ENCODE data around the gene IFNA10.
"Not testable (repeated sequence)": the region's sequence is repeated elsewhere in the genome, so short reads cannot be mapped to it uniquely, and the experiment has no call there.

The IFNA10 gene

DNA sequence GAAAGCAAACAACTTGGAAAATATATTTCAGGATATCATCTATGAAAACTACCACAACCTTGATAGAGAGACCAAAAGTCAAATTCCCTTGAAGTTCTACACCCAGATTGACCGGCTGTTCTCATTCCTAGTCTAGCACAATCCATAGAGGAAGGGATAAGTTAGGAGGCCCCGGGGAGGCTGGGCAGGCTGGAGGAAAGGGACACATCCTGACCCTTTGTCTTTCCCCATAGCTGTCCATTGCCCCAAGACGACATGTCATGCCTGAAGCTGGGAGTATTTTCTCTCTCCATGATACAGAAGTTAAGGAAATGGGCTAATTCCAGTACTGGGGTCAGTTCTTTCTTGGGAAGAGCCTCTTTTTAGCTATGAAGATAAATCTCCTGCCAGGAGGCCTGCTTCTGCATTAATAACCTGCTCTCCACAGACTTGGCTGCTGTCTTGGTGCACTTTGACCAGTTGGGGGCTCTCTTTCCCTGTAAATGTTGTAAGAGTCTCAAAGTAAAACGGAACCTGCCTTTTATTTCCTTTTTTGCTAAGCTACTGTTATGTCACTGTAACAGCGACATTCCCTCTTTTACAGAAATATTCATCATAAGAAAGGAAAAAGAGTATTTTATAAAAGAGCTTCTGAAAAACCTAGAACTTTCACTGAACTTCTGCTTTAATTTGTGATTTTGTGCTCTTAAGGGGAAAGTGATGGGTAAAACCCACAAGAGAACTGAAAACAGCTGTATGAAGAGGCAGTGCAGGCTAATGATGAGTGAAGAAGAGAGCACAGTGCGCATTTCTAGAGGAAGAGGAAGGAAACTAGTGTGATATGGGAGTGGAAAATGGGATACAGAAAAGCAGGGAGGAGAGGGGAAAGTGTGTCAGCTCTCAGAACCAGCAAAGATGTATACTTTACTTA, 11.8 kb downstream of the IFNA10 start:
- peak; percentile 42 to 75 (median 64) for DNase-seq

DNA sequence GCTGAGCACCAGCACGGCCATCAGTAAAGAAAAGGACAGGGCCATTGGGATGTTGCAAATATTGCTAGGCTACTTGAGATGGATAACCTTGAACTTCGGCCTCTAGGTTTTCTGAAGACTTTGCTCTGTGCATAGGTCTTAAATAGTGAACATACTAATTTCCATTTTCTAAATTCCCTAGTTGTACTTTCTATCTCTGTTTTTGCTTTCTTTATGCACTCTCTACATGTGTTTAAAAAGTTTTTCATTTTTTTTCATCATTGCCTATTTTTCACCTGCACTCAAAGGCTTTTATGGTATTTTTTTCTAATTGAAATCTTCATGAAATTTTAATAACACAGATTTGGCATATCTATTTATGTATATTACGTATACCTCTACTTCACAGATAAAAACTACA, 19.5 kb downstream of the IFNA10 start, which contains the start of gene IFNA4:
Gene IFNA4 (minus strand): TSS at position 101 of the 400 bp plus-strand sequence. CDS start 56 bp downstream, at position 45.
- not testable (repeated sequence) for DNase-seq

DNA sequence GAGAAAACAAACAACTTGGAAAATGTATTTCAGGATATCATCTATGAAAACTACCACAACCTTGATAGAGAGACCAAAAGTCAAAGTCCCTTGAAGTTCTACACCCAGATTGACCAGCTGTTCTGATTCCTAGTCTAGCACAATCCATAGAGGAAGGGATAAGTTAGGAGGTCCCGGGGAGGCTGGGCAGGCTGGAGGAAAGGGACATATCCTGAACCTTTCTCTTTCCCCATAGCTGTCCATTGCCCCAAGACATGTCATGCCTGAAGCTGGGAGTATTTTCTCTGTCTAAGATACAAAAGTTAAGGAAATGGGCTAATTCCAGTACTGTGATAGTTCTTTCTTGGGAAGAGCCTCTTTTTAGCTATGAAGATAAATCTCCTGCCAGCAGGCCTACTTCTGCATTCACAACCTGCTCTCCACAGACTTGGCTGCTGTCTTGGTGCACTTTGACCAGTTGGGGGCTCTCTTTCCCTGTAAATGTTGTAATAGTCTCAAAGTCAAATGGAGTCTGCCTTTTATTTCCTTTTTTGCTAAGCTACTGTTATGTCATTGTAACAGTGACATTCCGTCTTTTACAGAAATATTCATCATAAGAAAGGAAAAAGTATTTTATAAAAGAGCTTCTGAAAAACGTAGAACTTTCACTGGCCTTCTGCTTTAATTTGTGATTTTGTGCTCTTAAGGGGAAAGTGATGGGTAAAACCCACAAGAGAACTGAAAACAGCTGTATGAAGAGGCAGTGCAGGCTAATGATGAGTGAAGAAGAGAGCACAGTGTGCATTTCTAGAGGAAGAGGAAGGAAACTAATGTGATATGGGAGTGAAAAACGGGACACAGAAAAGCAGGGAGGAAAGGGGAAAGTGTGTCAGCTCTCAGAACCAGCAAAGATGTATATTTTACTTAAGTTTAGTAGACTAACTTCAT, 23.9 kb downstream of the IFNA10 start:
- DNase-seq: peak; percentile 63 to 74 (median 70)

DNA sequence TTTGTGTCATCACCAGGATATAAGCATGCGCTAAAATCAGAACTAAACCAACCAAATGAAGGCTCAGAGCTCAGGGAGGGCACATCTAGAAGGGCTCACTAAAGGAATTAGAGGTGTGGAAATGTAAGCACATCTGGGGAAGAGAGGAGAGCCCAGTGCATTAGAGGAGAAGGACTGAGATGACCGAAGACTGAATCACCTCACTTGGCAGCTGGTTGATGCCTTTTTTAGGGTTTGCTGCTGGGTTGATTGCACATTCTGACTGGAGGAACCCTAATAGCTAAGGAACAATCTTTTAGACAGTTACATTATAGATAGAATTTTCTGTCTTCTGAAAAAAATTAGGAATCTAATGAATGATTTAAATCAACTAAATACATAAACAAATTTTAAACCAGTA, 32.3 kb downstream of the IFNA10 start:
- no peak for DNase-seq

DNA sequence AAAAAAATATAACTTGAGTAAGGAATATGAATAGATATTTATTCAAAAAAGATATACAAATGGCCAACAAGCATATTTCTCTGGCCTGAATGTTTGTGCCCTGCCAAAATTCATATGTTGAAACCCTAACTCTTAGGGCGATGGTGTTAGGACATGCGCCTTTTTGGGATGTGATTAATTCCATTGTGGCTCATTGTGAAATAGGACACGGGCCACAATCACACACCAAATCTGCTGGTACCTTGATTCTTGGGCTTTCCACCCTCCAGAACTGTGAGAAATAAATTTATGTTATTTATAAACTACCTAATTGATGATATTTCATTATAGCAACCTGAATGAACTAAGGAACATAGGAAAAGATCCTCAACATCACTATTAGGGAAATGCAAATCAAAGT, 34.8 kb downstream of the IFNA10 start:
- no peak for DNase-seq

DNA sequence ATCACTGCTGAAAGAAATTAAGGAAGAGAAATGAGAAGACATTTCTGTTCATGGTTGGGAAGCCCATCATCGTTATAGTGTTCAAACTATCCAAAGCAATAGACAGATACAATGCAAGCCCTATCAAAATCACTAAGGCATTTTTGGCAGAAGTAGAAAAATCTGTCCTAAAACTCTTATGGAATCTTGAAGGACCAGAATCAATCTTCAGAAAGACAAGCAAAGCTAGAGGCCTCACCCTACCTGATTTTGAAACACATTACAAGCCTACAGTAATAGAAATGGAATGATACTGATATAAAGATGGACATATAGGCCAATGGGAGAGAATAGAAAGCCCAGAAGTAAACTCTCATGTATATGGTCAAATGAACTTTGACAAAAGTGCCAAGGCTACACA, 35.6 kb downstream of the IFNA10 start:
- DNase-seq: no peak

DNA sequence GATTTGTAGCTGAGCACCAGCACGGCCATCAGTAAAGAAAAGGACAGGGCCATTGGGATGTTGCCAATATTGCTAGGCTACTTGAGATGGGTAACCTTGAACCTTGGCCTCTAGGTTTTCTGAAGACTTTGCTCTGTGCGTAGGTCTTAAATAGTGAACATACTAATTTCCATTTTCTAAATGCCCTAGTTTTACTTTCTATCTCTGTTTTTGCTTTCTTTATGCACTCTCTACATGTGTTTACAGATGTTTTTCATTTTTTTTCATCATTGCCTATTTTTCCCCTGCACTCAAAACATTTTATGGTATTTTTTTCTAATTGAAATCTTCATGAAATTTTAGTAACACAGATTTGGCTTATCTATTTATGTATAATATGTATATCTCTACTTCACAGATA, 40.4 kb downstream of the IFNA10 start, which contains the start of gene IFNA21:
Gene IFNA21 (minus strand): TSS at position 101 of the 400 bp plus-strand sequence. CDS start 48 bp downstream, at position 53.
- not testable (repeated sequence) for DNase-seq

DNA sequence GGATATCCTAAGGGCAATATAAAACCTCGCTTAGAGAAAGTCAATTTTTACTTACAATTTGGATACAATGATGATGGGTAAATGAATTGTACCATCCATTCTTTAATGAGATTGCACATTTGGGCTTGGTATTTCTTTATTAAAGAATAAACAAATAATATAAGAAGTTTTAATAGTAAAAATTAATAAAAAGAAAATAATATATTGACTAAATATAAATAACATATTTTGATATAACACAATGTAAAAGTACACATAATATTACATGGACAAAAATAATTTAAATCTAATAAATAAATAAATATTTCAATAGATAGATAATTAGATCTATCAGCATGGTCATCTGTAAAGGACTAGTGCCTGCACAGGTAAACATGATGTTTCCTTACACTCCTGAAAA, 41.4 kb downstream of the IFNA10 start:
- DNase-seq: no peak

DNA sequence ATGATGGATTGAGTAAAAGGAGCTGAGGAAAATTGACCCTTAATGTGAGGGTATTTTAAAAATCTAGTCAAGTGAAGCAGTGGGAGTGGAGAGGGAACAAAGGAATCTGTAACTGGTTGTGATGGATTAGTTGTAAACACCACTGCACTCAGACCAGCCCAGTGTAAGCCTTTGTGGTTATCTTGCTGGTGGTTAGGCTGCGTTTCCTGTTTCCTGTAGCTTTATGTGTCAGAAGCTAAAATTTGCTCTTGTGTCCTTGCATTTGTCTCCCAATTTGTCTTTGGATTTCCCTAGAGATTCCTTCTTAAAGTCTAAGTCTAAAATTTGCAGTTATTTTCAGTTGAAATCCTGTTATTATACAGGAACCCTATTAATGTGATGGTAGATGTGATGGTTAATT, 46.8 kb downstream of the IFNA10 start:
- peak; percentile 35 to 65 (median 49) for DNase-seq
